Right lobe of liver (tissue), 6 donors: ENCODE results near the gene ENTPD7. TPM values are rescaled to one million over a fixed set of nuclear protein-coding genes. Genes with fewer than 3 reads are reported as not detected.

Experiments used
- ATAC-seq, 4 donors: fragments of 200-7000 bp; cut with Tn5 transposase; one replicate each; pipeline ENCODE4 v1.9.1; 2020; ENCODE audit warnings: mild to moderate bottlenecking in 4 of 4, moderate library complexity in 4 of 4
- DNase-seq, 3 donors: peaks; one replicate each; pipeline ENCODE4 v3.0.0-alpha.2; 2020
- H3K27ac ChIP-seq, 3 donors: fragments of 200-600 bp; one replicate each; pipeline ENCODE4 v1.8.0; 2022
- H3K27me3 ChIP-seq, 2 donors: fragments of 200-600 bp; one replicate each; pipeline ENCODE4 v1.8.0; 2022
- H3K36me3 ChIP-seq, 4 donors: fragments of 200-600 bp; sonication (generic) in 1 of 4; one replicate each; pipeline versions ENCODE4 v1.5.1 to v1.8.0; 2017 to 2022; ENCODE audit warnings: control low read depth in 1 of 4
- H3K4me1 ChIP-seq, 4 donors: fragments of 200-600 bp; sonication (generic) in 1 of 4; one replicate each; pipeline versions ENCODE4 v1.5.1 to v1.8.0; 2017 to 2022; ENCODE audit warnings: control low read depth in 1 of 4
- H3K4me3 ChIP-seq, 3 donors: fragments of 200-600 bp; one replicate each; pipeline ENCODE4 v1.8.0; 2022
- H3K9me3 ChIP-seq, 4 donors: fragments of 200-600 bp; sonication (generic) in 1 of 4; one replicate each; pipeline versions ENCODE4 v1.5.1 to v1.8.0; 2017 to 2022; ENCODE audit warnings: control low read depth in 1 of 4
- POLR2A ChIP-seq: fragments of 450-650 bp; IDR thresholded peaks from one replicate; pipeline ENCODE4 v1.6.1; 2017; ENCODE audit warnings: antibody characterized with exemption, mild to moderate bottlenecking
- WGBS: methylation state at CpG from one replicate; pipeline ENCODE4 v1.1.6; 2018; ENCODE audit warnings: low coverage, low lambda C conversion rate; ENCODE audit not compliant: insufficient coverage; ENCODE audit errors: missing lambda C conversion rate; 5-methylcytosine and 5-hydroxymethylcytosine counted together
- intact Hi-C, 2 donors: fragments of 100-400 bp; cut with DNase I; formaldehyde crosslinking; loops; one replicate each; pipeline versions ENCODE4 v1.11.2 to v1.14.1; 2022
- total RNA-seq, 6 experiments: library from RNA; depleted of rRNA in 2 of 6; stranded (reverse); fragments of >200 nt in 2 of 6; fragmentation: NEBNext Ultra II Directional in 3 of 6; extraction: Animal tissue kit (Norgen Biotek cat#: 25700) in 3 of 6; gene quantifications; one replicate each; pipeline versions ENCODE4 v1.1.0 to v1.2.4, GENCODE V29; 2016 to 2023
- TF ChIP-seq, protein P1 (sequence below), 4 donors: fragments of 200-600 bp in 3 of 4; fragments of 450-650 bp in 1 of 4; IDR thresholded peaks; one replicate each; pipeline versions ENCODE4 v1.5.1 to v1.8.0; 2016 to 2022; ENCODE audit warnings: antibody characterized with exemption in 4 of 4, mild to moderate bottlenecking in 2 of 4
- donor health status: DM: no; HTN: yes; CAD: no.
- donor health status: DM: no; HTN: no; CAD: no.
- donor health status: DM: no; HTN: no; CAD: no.
- donor health status: DM: no; HTN: yes; CAD: no.
- donor health status: DM: no; HTN: yes; CAD: no.

Gene ENTPD7
- total RNA-seq, 6 experiments from 2014 or later, result 7.5 to 16.5 (median 10.8) TPM

DNA sequence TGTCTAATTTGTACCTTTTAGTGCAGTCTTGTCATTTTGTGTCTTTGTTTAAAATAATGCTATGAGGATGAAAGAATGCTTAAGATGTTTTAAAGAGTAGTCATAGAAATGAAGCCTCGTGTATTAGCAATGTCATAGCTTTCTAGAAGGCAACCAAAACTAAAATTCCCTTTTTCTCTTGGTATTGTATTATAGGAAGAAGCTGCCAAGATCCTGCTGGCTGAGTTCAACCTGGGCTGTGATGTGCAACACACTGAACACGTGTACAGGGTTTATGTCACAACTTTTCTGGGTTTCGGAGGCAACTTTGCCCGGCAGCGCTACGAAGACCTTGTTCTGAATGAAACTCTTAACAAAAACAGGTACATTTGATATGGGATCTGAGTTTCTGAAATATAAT is 36.5 kb downstream of the ENTPD7 start:
- Histone ChIP-seq H3K27ac (peak overlapping the region; percentile 17 to 57 (median 25)), H3K4me3 (no peak overlapping the region), H3K27me3 (no peaks in the 10 kb centered on the region), H3K9me3 (no peaks in the 10 kb centered on the region), H3K36me3 (peaks cover 0 to 27% (median 15%) of the 10 kb centered on the region in 4 donors), H3K4me1 (peaks cover 0 to 7% (median 2%) of the 10 kb centered on the region in 4 donors)
- TF ChIP-seq, protein P1, sequence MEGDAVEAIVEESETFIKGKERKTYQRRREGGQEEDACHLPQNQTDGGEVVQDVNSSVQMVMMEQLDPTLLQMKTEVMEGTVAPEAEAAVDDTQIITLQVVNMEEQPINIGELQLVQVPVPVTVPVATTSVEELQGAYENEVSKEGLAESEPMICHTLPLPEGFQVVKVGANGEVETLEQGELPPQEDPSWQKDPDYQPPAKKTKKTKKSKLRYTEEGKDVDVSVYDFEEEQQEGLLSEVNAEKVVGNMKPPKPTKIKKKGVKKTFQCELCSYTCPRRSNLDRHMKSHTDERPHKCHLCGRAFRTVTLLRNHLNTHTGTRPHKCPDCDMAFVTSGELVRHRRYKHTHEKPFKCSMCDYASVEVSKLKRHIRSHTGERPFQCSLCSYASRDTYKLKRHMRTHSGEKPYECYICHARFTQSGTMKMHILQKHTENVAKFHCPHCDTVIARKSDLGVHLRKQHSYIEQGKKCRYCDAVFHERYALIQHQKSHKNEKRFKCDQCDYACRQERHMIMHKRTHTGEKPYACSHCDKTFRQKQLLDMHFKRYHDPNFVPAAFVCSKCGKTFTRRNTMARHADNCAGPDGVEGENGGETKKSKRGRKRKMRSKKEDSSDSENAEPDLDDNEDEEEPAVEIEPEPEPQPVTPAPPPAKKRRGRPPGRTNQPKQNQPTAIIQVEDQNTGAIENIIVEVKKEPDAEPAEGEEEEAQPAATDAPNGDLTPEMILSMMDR (IDR thresholded peaks at IDR 0.05), result no peak
- TF ChIP-seq POLR2A, result no peak
- intact Hi-C loops, result loop anchor here in 1 of 2 donors (10.0 kb wide), 1 partner anchor 71 kb away; the partner anchor contains the start of gene SLC25A28
- WGBS, result 9% methylated on average over 6 of the region's 6 CpGs
- ATAC-seq (peak; percentile 75 to 89 (median 82)), DNase-seq (peak in 2 of 3 donors; percentile 38 to 80)

DNA sequence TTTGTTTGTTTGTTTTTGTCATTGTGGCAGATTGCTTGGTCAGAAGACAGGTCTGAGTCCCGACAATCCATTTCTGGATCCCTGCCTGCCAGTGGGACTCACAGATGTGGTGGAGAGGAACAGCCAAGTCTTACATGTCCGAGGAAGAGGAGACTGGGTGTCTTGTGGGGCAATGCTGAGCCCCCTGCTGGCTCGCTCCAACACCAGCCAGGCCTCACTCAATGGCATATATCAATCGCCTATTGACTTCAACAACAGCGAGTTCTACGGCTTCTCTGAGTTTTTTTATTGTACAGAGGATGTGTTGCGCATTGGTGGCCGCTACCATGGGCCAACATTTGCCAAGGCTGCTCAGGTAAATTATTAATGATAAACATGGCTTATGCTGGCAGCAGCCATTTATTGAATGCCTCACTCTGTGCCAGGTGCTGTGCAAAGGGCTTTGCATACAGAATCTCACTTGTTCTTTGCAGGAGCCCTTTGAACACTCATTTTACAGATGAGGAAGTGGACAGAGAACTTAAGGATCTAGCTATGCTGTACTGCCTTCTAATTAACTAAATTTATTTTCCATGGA is 39.3 kb downstream of the ENTPD7 start:
- H3K9me3 ChIP-seq, result no peaks in the 10 kb centered on the region
- no peaks in the 10 kb centered on the region for H3K27me3 ChIP-seq
- intact Hi-C loops, result loop anchor here in 1 of 2 donors (10.0 kb wide), 1 partner anchor 74 kb away; the partner anchor contains the start of gene SLC25A28
- peaks cover 0 to 7% (median 2%) of the 10 kb centered on the region in 4 donors for H3K4me1 ChIP-seq
- no peak overlapping the region for H3K4me3 ChIP-seq
- H3K27ac ChIP-seq, result no peak overlapping the region
- WGBS, result 52% methylated on average over 8 of the region's 8 CpGs
- peaks cover 2 to 37% (median 20%) of the 10 kb centered on the region in 4 donors for H3K36me3 ChIP-seq
- TF ChIP-seq POLR2A, result no peak
- TF ChIP-seq, protein P1 (IDR thresholded peaks at IDR 0.05), result peak in 2 of 4 donors; percentile 8 to 12
- peak; percentile 50 to 84 (median 62) for ATAC-seq
- DNase-seq, result peak in 2 of 3 donors; percentile 27 to 68

DNA sequence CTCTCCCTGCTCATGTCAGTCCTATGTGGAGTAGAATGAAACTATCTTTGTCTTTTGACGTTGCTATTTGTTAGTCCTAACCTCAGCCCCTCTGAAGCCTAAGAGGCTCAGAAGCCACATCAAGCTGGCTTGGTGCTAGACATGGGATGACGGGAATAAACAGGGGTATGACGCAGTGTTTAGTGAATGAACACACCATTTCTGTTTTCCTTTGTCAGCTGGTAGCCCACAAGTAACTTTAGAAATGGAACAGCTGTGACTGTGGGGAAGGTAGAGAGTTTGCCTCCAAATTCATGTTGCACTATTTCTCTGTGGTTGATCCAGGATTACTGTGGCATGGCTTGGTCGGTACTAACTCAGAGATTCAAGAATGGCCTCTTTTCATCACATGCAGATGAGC is 41.3 kb downstream of the ENTPD7 start:
- WGBS, result 90% methylated on average over 4 of the region's 4 CpGs
- no peak for ATAC-seq
- intact Hi-C loops, result no loop called here

DNA sequence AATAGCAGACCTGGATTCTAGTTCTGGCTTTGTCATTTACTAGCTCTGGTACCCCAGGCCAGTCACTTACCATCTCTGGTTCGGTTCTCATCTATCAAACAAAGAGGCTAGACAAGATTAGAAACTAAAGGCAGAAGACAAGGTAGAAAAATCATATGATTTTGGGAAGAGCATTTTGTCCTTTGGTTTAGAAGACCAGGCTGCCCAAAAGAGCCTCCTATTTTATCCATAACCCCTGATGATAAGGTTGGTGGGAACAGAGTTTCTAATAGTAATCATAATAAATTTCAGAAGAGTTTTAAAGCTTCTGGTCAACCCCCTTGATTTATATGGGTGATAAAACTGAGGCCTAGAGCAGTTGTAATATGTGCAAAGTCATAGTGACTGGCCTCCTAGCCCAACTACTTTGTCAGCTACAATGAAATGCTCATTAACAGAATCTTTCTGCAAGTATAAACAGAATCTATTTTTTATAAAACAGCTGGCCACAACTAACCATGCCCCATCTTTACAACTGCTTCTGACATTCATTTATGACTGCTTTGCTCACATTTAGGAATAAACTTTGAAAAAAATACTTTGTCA is 49.2 kb downstream of the ENTPD7 start:
- Histone ChIP-seq H3K4me3 (no peak overlapping the region), H3K27ac (no peak overlapping the region), H3K9me3 (no peaks in the 10 kb centered on the region), H3K36me3 (peaks cover 0 to 37% (median 16%) of the 10 kb centered on the region in 4 donors), H3K4me1 (no peaks in the 10 kb centered on the region), H3K27me3 (no peaks in the 10 kb centered on the region)
- TF ChIP-seq, protein P1 (IDR thresholded peaks at IDR 0.05), result no peak
- no peak for TF ChIP-seq POLR2A
- WGBS, result 90% methylated on average over 1 of the region's 1 CpG
- intact Hi-C loops, result no loop called here
- no peak for DNase-seq
- ATAC-seq, result no peak

More for the DNA sequence above, 41.3 kb downstream of the ENTPD7 start:
- no peak for DNase-seq
- Histone ChIP-seq H3K9me3 (no peaks in the 10 kb centered on the region), H3K4me1 (peaks cover 0 to 7% (median 2%) of the 10 kb centered on the region in 4 donors), H3K27ac (no peak overlapping the region), H3K27me3 (no peaks in the 10 kb centered on the region), H3K36me3 (peaks cover 6 to 49% (median 24%) of the 10 kb centered on the region in 4 donors), H3K4me3 (no peak overlapping the region)
- TF ChIP-seq POLR2A, result no peak
- TF ChIP-seq, protein P1 (IDR thresholded peaks at IDR 0.05), result no peak
